Measurements from ENCODE around the gene TIMELESS. TPM values are rescaled to one million over a fixed set of nuclear protein-coding genes. Genes with fewer than 3 reads are reported as not detected.

TIMELESS gene
- total and polyA plus RNA-seq, 4 donors: 7.3 to 11.2 (median 9.0) TPM

- Histone ChIP-seq H3K27ac (ENCODE audit: low read depth in 1 of 2, low read length in 1 of 2) (no peak overlapping the region), H3K9ac (ENCODE audit: insufficient read depth in 1 of 2, low read length in 2 of 2) (no peak overlapping the region), H3K4me1 (ENCODE audit: control insufficient read depth in 5 of 5, insufficient read depth in 5 of 5, low read length in 5 of 5) (no peaks in the 10 kb centered on the region), H3K27me3 (ENCODE audit: control insufficient read depth in 3 of 3, insufficient read depth in 3 of 3, low read length in 2 of 3) (no peaks in the 10 kb centered on the region), H3K4me3 (no peak overlapping the region), H3K36me3 (ENCODE audit: control insufficient read depth in 4 of 4, insufficient read depth in 4 of 4, low read length in 4 of 4) (peaks cover 3 to 35% (median 20%) of the 10 kb centered on the region in 4 donors), H3K9me3 (ENCODE audit: control insufficient read depth in 4 of 4, insufficient read depth in 3 of 4, low read length in 3 of 4) (no peaks in the 10 kb centered on the region)
- ATAC-seq (ENCODE audit: insufficient read depth, low FRiP score) (no peak), DNase-seq (no peak)
- TF ChIP-seq CTCF (IDR thresholded peaks at IDR 0.05; ENCODE audit: control extremely low read depth, extremely low read depth): no peak
- WGBS, 2 donors: 56 to 73% methylated on average over 6 of the region's 6 CpGs
These were observed 28.8 kb downstream of the TIMELESS start for GRCh38 chr12:56420411-56420810.

- no peak overlapping the region for H3K27ac ChIP-seq (ENCODE audit: low read depth in 1 of 2, low read length in 1 of 2)
- no peaks in the 10 kb centered on the region for H3K9me3 ChIP-seq (ENCODE audit: control insufficient read depth in 4 of 4, insufficient read depth in 3 of 4, low read length in 3 of 4)
- peaks cover 3 to 25% (median 16%) of the 10 kb centered on the region in 4 donors for H3K36me3 ChIP-seq (ENCODE audit: control insufficient read depth in 4 of 4, insufficient read depth in 4 of 4, low read length in 4 of 4)
- DNase-seq (no peak), ATAC-seq (ENCODE audit: insufficient read depth, low FRiP score) (no peak)
- H3K4me1 ChIP-seq (ENCODE audit: control insufficient read depth in 5 of 5, insufficient read depth in 5 of 5, low read length in 5 of 5): no peaks in the 10 kb centered on the region
- no peaks in the 10 kb centered on the region for H3K27me3 ChIP-seq (ENCODE audit: control insufficient read depth in 3 of 3, insufficient read depth in 3 of 3, low read length in 2 of 3)
- no peak overlapping the region for H3K4me3 ChIP-seq
- TF ChIP-seq CTCF (IDR thresholded peaks at IDR 0.05; ENCODE audit: control extremely low read depth, extremely low read depth): no peak
- H3K9ac ChIP-seq (ENCODE audit: insufficient read depth in 1 of 2, low read length in 2 of 2): no peak overlapping the region
- WGBS, 2 donors: 95 to 96% methylated on average over 11 of the region's 11 CpGs
These were observed 31.5 kb downstream of the TIMELESS start for GRCh38 chr12:56417739-56418138.

GRCh38 chr12:56414401-56414800, 34.8 kb downstream of the TIMELESS start:
- H3K36me3 ChIP-seq (ENCODE audit: control insufficient read depth in 4 of 4, insufficient read depth in 4 of 4, low read length in 4 of 4): peaks cover 0 to 10% (median 6%) of the 10 kb centered on the region in 4 donors
- no peaks in the 10 kb centered on the region for H3K4me1 ChIP-seq (ENCODE audit: control insufficient read depth in 5 of 5, insufficient read depth in 5 of 5, low read length in 5 of 5)
- 92 to 94% methylated on average over 3 of the region's 3 CpGs for WGBS, 2 donors
- no peaks in the 10 kb centered on the region for H3K27me3 ChIP-seq (ENCODE audit: control insufficient read depth in 3 of 3, insufficient read depth in 3 of 3, low read length in 2 of 3)
- no peak overlapping the region for H3K4me3 ChIP-seq
- no peaks in the 10 kb centered on the region for H3K9me3 ChIP-seq (ENCODE audit: control insufficient read depth in 4 of 4, insufficient read depth in 3 of 4, low read length in 3 of 4)
- no peak for TF ChIP-seq CTCF (IDR thresholded peaks at IDR 0.05; ENCODE audit: control extremely low read depth, extremely low read depth)
- DNase-seq (no peak), ATAC-seq (ENCODE audit: insufficient read depth, low FRiP score) (no peak)
- no peak overlapping the region for H3K27ac ChIP-seq (ENCODE audit: low read depth in 1 of 2, low read length in 1 of 2)
- H3K9ac ChIP-seq (ENCODE audit: insufficient read depth in 1 of 2, low read length in 2 of 2): no peak overlapping the region

- Histone ChIP-seq H3K9ac (ENCODE audit: insufficient read depth in 1 of 2, low read length in 2 of 2) (no peak overlapping the region), H3K36me3 (ENCODE audit: control insufficient read depth in 4 of 4, insufficient read depth in 4 of 4, low read length in 4 of 4) (peaks cover 0 to 10% (median 3%) of the 10 kb centered on the region in 4 donors), H3K27me3 (ENCODE audit: control insufficient read depth in 3 of 3, insufficient read depth in 3 of 3, low read length in 2 of 3) (no peaks in the 10 kb centered on the region), H3K4me3 (no peak overlapping the region), H3K9me3 (ENCODE audit: control insufficient read depth in 4 of 4, insufficient read depth in 3 of 4, low read length in 3 of 4) (no peaks in the 10 kb centered on the region), H3K27ac (ENCODE audit: low read depth in 1 of 2, low read length in 1 of 2) (no peak overlapping the region), H3K4me1 (ENCODE audit: control insufficient read depth in 5 of 5, insufficient read depth in 5 of 5, low read length in 5 of 5) (no peaks in the 10 kb centered on the region)
- no peak for TF ChIP-seq CTCF (IDR thresholded peaks at IDR 0.05; ENCODE audit: control extremely low read depth, extremely low read depth)
- WGBS, 2 donors: 84 to 91% methylated on average over 7 of the region's 7 CpGs
- no peak for DNase-seq
- no peak for ATAC-seq (ENCODE audit: insufficient read depth, low FRiP score)
These were observed 35.8 kb downstream of the TIMELESS start for GRCh38 chr12:56413392-56413791.
